Measurements from ENCODE around the gene OR2V2.

Gene OR2V2

GRCh38 chr5:181189962-181190710 lies 42.8 kb downstream of the OR2V2 start:
- DNase-seq (ENCODE audit: low read depth in 1 of 2, low spot score in 1 of 2) = peak in 1 of 2 donors; percentile 12

- DNase-seq (ENCODE audit: low read depth in 1 of 2, low spot score in 1 of 2) = peak in 1 of 2 donors; percentile 9
Measured at GRCh38 chr5:181190711-181191525, 43.5 kb downstream of the OR2V2 start.

GRCh38 chr5:181191526-181192336 lies 44.3 kb downstream of the OR2V2 start:
- peak; percentile 94 to 96 for DNase-seq (ENCODE audit: low read depth in 1 of 2, low spot score in 1 of 2)

- DNase-seq (ENCODE audit: low read depth in 1 of 2, low spot score in 1 of 2) = no peak
Measured at GRCh38 chr5:181192337-181193046, 45.1 kb downstream of the OR2V2 start.

GRCh38 chr5:181193656-181194055 lies 46.3 kb downstream of the OR2V2 start:
- DNase-seq (ENCODE audit: low read depth in 1 of 2, low spot score in 1 of 2) = no peak

GRCh38 chr5:181194489-181195248 lies 47.3 kb downstream of the OR2V2 start:
- DNase-seq (ENCODE audit: low read depth in 1 of 2, low spot score in 1 of 2) = no peak

GRCh38 chr5:181195249-181195761 lies 47.9 kb downstream of the OR2V2 start:
- DNase-seq (ENCODE audit: low read depth in 1 of 2, low spot score in 1 of 2) = no peak

GRCh38 chr5:181197326-181197951 lies 50.1 kb downstream of the OR2V2 start:
- DNase-seq (ENCODE audit: low read depth in 1 of 2, low spot score in 1 of 2) = no peak

GRCh38 chr5:181198106-181198685 lies 50.8 kb downstream of the OR2V2 start:
- DNase-seq (ENCODE audit: low read depth in 1 of 2, low spot score in 1 of 2) = no peak

- no peak for DNase-seq (ENCODE audit: low read depth in 1 of 2, low spot score in 1 of 2)
Measured at GRCh38 chr5:181198905-181199519, 51.6 kb downstream of the OR2V2 start.

- DNase-seq (ENCODE audit: low read depth in 1 of 2, low spot score in 1 of 2) = no peak
Measured at GRCh38 chr5:181199881-181200638, 52.7 kb downstream of the OR2V2 start.

- DNase-seq (ENCODE audit: low read depth in 1 of 2, low spot score in 1 of 2) = no peak
Measured at GRCh38 chr5:181200816-181201215, 53.4 kb downstream of the OR2V2 start.

GRCh38 chr5:181203093-181203711 lies 55.8 kb downstream of the OR2V2 start:
- no peak for DNase-seq (ENCODE audit: low read depth in 1 of 2, low spot score in 1 of 2)

GRCh38 chr5:181203777-181204112 lies 56.4 kb downstream of the OR2V2 start:
- DNase-seq (ENCODE audit: low read depth in 1 of 2, low spot score in 1 of 2) = no peak

- DNase-seq (ENCODE audit: low read depth in 1 of 2, low spot score in 1 of 2) = no peak
Measured at GRCh38 chr5:181204113-181204825, 56.9 kb downstream of the OR2V2 start.

- no peak for DNase-seq (ENCODE audit: low read depth in 1 of 2, low spot score in 1 of 2)
Measured at GRCh38 chr5:181204826-181205760, 57.7 kb downstream of the OR2V2 start, which contains the start of gene TRIM7. TSS of gene TRIM7 (minus strand) at chr5:181205196. CDS start at chr5:181205110, 86 bp downstream.
